H9 (cell line): ENCODE results near the gene AQP3. TPM values are rescaled to one million over a fixed set of nuclear protein-coding genes. Genes with fewer than 3 reads are reported as not detected.

Experiments
- DNase-seq: peaks from one replicate; pipeline ENCODE4 v3.0.0-alpha.2; 2017
- H2AFZ ChIP-seq: one replicate; pipeline ENCODE4 v1.6.1; 2013; ENCODE audit warnings: mild to moderate bottlenecking, low read length, control low read depth, moderate library complexity
- H2AK5ac ChIP-seq: 2 replicates; pipeline ENCODE4 v1.6.1; 2013; ENCODE audit warnings: low read length, control low read depth, mixed read lengths; ENCODE audit not compliant: insufficient read length
- H2BK120ac ChIP-seq: one replicate; pipeline ENCODE4 v1.6.1; 2013; ENCODE audit warnings: low read depth, mild to moderate bottlenecking, low read length, control low read depth, inconsistent platforms; ENCODE audit not compliant: poor library complexity, severe bottlenecking
- H2BK12ac ChIP-seq: 2 replicates; pipeline ENCODE4 v1.6.1; 2013; ENCODE audit warnings: low read length, control low read depth, mixed read lengths, low read depth; ENCODE audit not compliant: insufficient read length
- H2BK15ac ChIP-seq: 2 replicates; pipeline ENCODE4 v1.6.1; 2013; ENCODE audit warnings: low read depth, low read length, control low read depth
- H2BK20ac ChIP-seq: one replicate; pipeline ENCODE4 v1.6.1; 2013; ENCODE audit warnings: low read depth, mild to moderate bottlenecking, low read length, control low read depth, inconsistent platforms; ENCODE audit not compliant: poor library complexity, severe bottlenecking
- H2BK5ac ChIP-seq: 2 replicates; pipeline ENCODE4 v1.6.1; 2013; ENCODE audit warnings: low read length, control low read depth, mixed read lengths; ENCODE audit not compliant: insufficient read length
- H3K14ac ChIP-seq: 2 replicates; pipeline ENCODE4 v1.6.1; 2013; ENCODE audit warnings: low read length, control low read depth; ENCODE audit not compliant: insufficient read depth
- H3K18ac ChIP-seq: 2 replicates; pipeline ENCODE4 v1.6.1; 2013; ENCODE audit warnings: low read depth, mild to moderate bottlenecking, mixed read lengths, low read length, control low read depth; ENCODE audit not compliant: insufficient read length
- H3K23ac ChIP-seq: 2 replicates; pipeline ENCODE4 v1.6.1; 2013; ENCODE audit warnings: low read length, control low read depth, mixed read lengths, low read depth; ENCODE audit not compliant: insufficient read length
- H3K23me2 ChIP-seq: 2 replicates; pipeline ENCODE4 v1.6.1; 2013; ENCODE audit warnings: low read depth, mild to moderate bottlenecking, mixed read lengths, low read length, control low read depth; ENCODE audit not compliant: insufficient read length, poor library complexity, severe bottlenecking
- H3K27ac ChIP-seq: 2 replicates; pipeline ENCODE4 v1.5.1; 2013; ENCODE audit warnings: low read length, control low read depth, mixed read lengths, low read depth; ENCODE audit not compliant: insufficient read length
- H3K27me3 ChIP-seq: 2 replicates; pipeline ENCODE4 v1.6.1; 2013; ENCODE audit warnings: low read length, control low read depth, inconsistent platforms; ENCODE audit not compliant: insufficient read depth
- H3K4ac ChIP-seq: 2 replicates; pipeline ENCODE4 v1.6.1; 2013; ENCODE audit warnings: low read depth, mild to moderate bottlenecking, control low read depth, inconsistent platforms, low read length, moderate library complexity
- H3K4me1 ChIP-seq: 2 replicates; pipeline ENCODE4 v1.6.1; 2013; ENCODE audit warnings: low read length, control low read depth, inconsistent platforms; ENCODE audit not compliant: insufficient read depth
- H3K4me2 ChIP-seq: 2 replicates; pipeline ENCODE4 v1.6.1; 2013; ENCODE audit warnings: low read length, control low read depth, mixed read lengths; ENCODE audit not compliant: insufficient read length, insufficient read depth
- H3K56ac ChIP-seq: 2 replicates; pipeline ENCODE4 v1.6.1; 2013; ENCODE audit warnings: low read depth, mild to moderate bottlenecking, mixed read lengths, low read length, control low read depth; ENCODE audit not compliant: insufficient read length
- H3K79me1 ChIP-seq: 2 replicates; pipeline ENCODE4 v1.6.1; 2013; ENCODE audit warnings: low read depth, mild to moderate bottlenecking, moderate library complexity, low read length, control low read depth, inconsistent platforms; ENCODE audit not compliant: insufficient read depth, poor library complexity, severe bottlenecking
- H3K79me2 ChIP-seq: 2 replicates; pipeline ENCODE4 v1.6.1; 2013; ENCODE audit warnings: low read length, control low read depth, inconsistent platforms; ENCODE audit not compliant: insufficient read depth
- H3K9ac ChIP-seq: 2 replicates; pipeline ENCODE4 v1.6.1; 2013; ENCODE audit warnings: low read length, control low read depth, mixed read lengths; ENCODE audit not compliant: insufficient read length; ENCODE audit errors: extremely low read depth
- H3K9me3 ChIP-seq: one replicate; pipeline ENCODE4 v1.6.1; 2013; ENCODE audit warnings: low read depth, low read length, inconsistent platforms; ENCODE audit not compliant: control insufficient read depth
- H3T11ph ChIP-seq: one replicate; pipeline ENCODE4 v1.6.1; 2013; ENCODE audit warnings: mild to moderate bottlenecking, low read length, control low read depth, inconsistent platforms
- H4K20me1 ChIP-seq: one replicate; pipeline ENCODE4 v1.6.1; 2013; ENCODE audit not compliant: control insufficient read depth, insufficient read length, insufficient read depth
- H4K5ac ChIP-seq: 2 replicates; pipeline ENCODE4 v1.6.1; 2013; ENCODE audit warnings: low read depth, mild to moderate bottlenecking, mixed read lengths, low read length, control low read depth; ENCODE audit not compliant: insufficient read length
- H4K8ac ChIP-seq: replicated peaks from 2 replicates; pipeline ENCODE4 v1.6.1; 2013; ENCODE audit warnings: low read length, control low read depth, mixed read lengths, low read depth; ENCODE audit not compliant: insufficient read length
- H4K91ac ChIP-seq: 2 replicates; pipeline ENCODE4 v1.6.1; 2013; ENCODE audit warnings: low read depth, mild to moderate bottlenecking, moderate library complexity, mixed read lengths, low read length, control low read depth; ENCODE audit not compliant: insufficient read length
- H3K27ac Mint-ChIP-seq, 3 experiments: 2 replicates in 2 of 3; 3 replicates in 1 of 3; pipeline ENCODE4 v1.8.0; 2020 to 2021; ENCODE audit warnings: mixed read lengths in 3 of 3, mild to moderate bottlenecking in 1 of 3, moderate library complexity in 1 of 3
- H3K27me3 Mint-ChIP-seq: 2 replicates; pipeline ENCODE4 v1.8.0; 2021; ENCODE audit warnings: low read depth, mild to moderate bottlenecking, moderate library complexity, mixed read lengths
- H3K36me3 Mint-ChIP-seq, 3 experiments: 2 replicates in 2 of 3; 3 replicates in 1 of 3; pipeline ENCODE4 v1.8.0; 2020 to 2021; ENCODE audit warnings: low read depth in 3 of 3, mixed read lengths in 3 of 3; ENCODE audit not compliant: insufficient read depth in 1 of 3
- H3K4me1 Mint-ChIP-seq, 2 experiments: 2 replicates each; pipeline ENCODE4 v1.8.0; 2020; ENCODE audit warnings: mixed read lengths in 2 of 2
- H3K4me3 Mint-ChIP-seq, 2 experiments: 2 replicates in 1 of 2; 3 replicates in 1 of 2; pipeline ENCODE4 v1.8.0; 2020 to 2021; ENCODE audit warnings: mild to moderate bottlenecking in 2 of 2, mixed read lengths in 2 of 2, moderate library complexity in 1 of 2
- H3K9me3 Mint-ChIP-seq, 2 experiments: 2 replicates in 1 of 2; 3 replicates in 1 of 2; pipeline ENCODE4 v1.8.0; 2020; ENCODE audit warnings: mild to moderate bottlenecking in 2 of 2, mixed read lengths in 2 of 2, moderate library complexity in 1 of 2
- CTCF ChIP-seq: fragments of 200-600 bp; sonication (generic); conservative IDR thresholded peaks from 3 replicates; pipeline ENCODE4 v1.8.0; 2021; ENCODE audit warnings: antibody characterized with exemption, mild to moderate bottlenecking
- WGBS: extraction: QIAGEN DNeasy Blood & Tissue Kit; methylation state at CpG from one replicate; pipeline ENCODE4 v1.1.7; 2013; ENCODE audit warnings: missing lambda C conversion rate, low lambda C conversion rate, mixed read lengths; ENCODE audit not compliant: insufficient read length; ENCODE audit errors: extremely low coverage; 5-methylcytosine and 5-hydroxymethylcytosine counted together
- total RNA-seq: library from RNA; stranded (reverse); gene quantifications from 2 replicates; pipeline ENCODE4 v1.2.1, GENCODE V29; 2021

AQP3 gene
- total RNA-seq, 1 experiment from 2014 or later, result 1.6 TPM

- Mint-ChIP-seq H3K4me1 (peaks cover 7 to 13% of the 10 kb centered on the region in 2 experiments), H3K27ac (peak overlapping the region in 1 of 3 experiments; percentile 96; a peak in 3 of 7 replicates), H3K9me3 (no peaks in the 10 kb centered on the region), H3K4me3 (no peak overlapping the region), H3K27me3 (peaks cover 5% of the 10 kb centered on the region), H3K36me3 (no peaks in the 10 kb centered on the region)
- no peak overlapping the region for H3K4ac ChIP-seq
- no peak for DNase-seq
- no peaks in the 10 kb centered on the region for H3K79me1 ChIP-seq
- no peaks in the 10 kb centered on the region for H3K9me3 ChIP-seq
- no peak overlapping the region for H2BK5ac ChIP-seq
- no peak overlapping the region for H2BK20ac ChIP-seq
- H4K91ac ChIP-seq, result no peak overlapping the region
- no peak overlapping the region for H3T11ph ChIP-seq
- no peak overlapping the region for H4K5ac ChIP-seq
- H3K27ac ChIP-seq, result no peak overlapping the region
- no peak overlapping the region for H3K18ac ChIP-seq
- H3K23ac ChIP-seq, result no peak overlapping the region
- no peak overlapping the region for H2AK5ac ChIP-seq
- H2BK12ac ChIP-seq, result no peak overlapping the region
- H3K14ac ChIP-seq, result no peak overlapping the region
- H3K4me2 ChIP-seq, result no peak overlapping the region
- WGBS, result no CpG with 5 or more reads among the region's 13 CpGs
- no peaks in the 10 kb centered on the region for H3K79me2 ChIP-seq
- no peak overlapping the region for H2BK15ac ChIP-seq
- no peak overlapping the region for H3K9ac ChIP-seq
- H3K56ac ChIP-seq, result no peak overlapping the region
- H2AFZ ChIP-seq, result no peak overlapping the region
- no peak for TF ChIP-seq CTCF
- no peaks in the 10 kb centered on the region for H3K4me1 ChIP-seq
- no peaks in the 10 kb centered on the region for H3K27me3 ChIP-seq
- H2BK120ac ChIP-seq, result no peak overlapping the region
- no peak overlapping the region for H4K8ac ChIP-seq
- no peaks in the 10 kb centered on the region for H4K20me1 ChIP-seq
- no peaks in the 10 kb centered on the region for H3K23me2 ChIP-seq
Measured at GRCh38 chr9:33414889-33415500, 32.4 kb downstream of the AQP3 start.
